ENCODE measurements around the gene IL17REL.
A peak's percentile ranks its signal among the peaks of the same experiment; 100 is the strongest.

IL17REL gene

DNA sequence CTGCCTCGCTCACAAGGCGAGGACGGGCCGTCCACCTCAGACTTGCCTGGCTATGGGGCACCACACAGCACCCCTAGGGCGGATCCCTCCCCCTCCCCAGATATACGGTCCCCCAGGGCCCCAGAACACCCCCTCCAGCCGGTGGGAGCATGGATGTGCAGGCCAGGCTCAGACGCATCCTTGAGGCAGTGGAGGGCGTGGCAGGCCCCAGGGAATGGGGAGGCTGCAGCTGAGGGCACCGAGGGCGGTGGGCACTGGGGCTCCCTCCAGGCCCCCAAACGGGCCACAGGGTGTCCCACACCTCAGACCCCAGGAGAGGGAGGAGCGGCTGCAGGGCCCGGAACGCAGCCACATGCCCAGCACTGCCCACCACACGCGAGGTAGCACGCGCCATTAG, 33.5 kb upstream of the IL17REL start:
- DNase-seq (ENCODE audit: low read depth, low spot score), result no peak

DNA sequence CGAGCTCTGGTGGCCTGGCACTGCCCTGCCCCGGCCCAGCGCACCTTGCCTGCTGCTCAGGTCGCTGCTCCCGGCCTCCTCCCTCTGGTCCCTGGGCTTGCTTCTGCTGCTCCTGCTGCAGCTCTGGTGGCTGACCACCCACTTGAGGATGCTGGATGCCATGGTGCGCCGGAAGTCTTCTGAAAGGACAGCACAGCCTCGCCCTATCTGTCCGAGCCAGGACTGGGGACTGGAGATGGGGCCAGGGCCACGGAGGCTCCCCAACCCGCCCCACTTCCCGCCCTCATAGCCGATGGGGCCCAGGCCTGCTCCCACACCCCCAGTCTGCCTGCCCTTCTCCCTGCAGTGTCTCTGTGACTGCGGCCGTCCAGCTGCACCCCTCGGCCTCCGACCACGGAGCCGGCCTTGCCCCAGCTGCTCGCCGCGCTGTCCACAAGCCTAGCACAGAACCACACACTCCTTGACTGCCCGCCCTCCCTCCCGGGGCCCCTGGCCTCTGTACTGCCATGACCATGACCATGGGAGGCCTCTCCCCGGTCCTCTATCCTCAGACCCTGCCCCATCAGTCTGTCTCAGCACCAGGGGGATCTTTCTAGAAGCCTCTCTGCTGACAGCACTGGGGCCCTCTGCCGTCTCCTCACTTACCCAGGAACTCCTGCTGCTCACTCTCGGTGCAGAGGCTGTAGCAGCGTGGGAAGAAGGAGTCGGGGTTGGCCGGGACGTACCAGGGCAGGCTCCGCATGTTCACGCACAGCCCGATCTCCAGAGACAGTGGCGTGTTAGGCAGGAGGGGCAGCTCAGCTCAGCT, 32.9 kb upstream of the IL17REL start:
- DNase-seq (ENCODE audit: low read depth, low spot score), result no peak

DNA sequence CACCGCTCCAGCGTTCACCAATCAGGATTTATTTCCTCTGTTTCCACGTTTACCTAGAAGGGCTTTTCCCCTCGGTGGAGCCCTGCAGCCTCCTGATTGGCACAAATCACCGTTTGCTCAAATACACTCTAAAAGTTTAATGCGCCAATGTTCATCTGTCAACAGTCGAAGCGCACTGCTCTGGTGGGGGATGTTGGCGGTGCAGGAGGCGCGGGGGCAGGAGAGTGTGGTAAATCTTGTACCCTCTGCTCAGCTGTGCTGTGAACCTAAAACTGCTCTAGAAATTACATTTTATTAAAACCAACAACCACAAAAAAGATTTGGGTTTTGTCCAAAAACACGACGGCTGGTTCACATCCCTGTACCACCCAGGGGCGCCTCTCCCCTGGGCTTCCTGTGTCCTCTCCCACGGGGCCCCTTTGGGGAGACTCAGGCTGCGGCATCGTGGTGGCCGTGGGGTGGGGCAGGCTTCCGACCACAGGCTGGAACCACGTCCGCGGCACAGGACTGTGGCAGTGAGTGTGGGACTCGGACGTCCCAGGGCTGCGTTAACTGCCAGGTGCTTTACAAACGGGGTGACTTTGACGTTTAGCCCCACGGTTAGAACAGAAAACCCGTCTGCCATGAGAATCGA, 32.0 kb upstream of the IL17REL start:
- DNase-seq (ENCODE audit: low read depth, low spot score), result no peak

DNA sequence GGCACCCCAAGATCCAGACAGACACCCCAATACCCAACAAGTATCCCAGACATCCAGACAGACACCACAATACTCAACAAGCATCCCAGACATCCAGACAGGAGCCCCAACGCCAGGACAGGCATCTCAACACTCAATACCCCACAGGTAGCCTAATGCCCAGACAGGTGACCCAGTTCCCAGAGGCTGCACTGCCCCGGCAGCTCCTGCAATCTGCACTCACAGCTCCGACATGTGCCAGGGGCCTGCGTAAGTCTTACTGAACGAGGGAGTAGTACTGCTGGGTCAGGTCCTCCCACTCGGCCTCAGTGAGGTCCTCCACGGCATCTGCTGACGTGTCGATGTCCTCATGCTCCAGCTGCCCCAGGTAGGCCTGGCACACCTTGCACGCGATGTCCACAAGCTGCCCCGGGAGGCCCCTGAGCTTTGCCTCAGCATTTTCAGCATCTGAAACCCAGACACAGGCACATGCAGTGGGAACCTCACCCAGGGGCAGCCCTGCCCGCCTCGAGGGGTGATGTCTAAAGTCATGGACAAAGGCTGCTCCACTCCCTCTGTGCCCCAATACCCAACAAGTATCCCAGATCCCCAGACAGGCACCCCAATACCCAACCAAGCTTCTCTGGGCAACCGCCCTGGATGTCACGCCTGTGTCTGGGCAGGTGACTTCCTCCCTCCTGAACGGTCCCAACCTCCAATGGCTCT, 28.9 kb upstream of the IL17REL start:
- DNase-seq (ENCODE audit: low read depth, low spot score), result no peak

DNA sequence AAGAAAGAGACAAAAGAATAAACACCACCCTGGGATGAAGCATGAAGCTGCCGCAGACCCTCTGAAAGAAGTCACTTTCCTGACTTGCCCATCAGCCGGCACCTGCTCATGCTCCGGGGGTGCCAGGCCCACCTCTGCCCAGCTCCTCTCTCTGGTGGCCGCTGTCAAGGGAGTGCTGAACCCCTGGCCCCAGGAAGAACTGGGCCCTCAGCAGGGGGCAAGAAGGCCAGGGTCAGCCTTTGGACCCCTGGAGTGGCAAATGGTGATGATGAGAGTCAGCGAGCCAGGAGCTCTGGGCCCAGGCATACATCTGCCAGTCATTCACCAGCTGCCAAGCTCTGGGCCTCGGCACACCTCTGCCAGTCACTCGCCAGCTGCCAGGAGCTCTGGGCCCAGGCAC, 28.2 kb upstream of the IL17REL start:
- DNase-seq (ENCODE audit: low read depth, low spot score), result no peak

DNA sequence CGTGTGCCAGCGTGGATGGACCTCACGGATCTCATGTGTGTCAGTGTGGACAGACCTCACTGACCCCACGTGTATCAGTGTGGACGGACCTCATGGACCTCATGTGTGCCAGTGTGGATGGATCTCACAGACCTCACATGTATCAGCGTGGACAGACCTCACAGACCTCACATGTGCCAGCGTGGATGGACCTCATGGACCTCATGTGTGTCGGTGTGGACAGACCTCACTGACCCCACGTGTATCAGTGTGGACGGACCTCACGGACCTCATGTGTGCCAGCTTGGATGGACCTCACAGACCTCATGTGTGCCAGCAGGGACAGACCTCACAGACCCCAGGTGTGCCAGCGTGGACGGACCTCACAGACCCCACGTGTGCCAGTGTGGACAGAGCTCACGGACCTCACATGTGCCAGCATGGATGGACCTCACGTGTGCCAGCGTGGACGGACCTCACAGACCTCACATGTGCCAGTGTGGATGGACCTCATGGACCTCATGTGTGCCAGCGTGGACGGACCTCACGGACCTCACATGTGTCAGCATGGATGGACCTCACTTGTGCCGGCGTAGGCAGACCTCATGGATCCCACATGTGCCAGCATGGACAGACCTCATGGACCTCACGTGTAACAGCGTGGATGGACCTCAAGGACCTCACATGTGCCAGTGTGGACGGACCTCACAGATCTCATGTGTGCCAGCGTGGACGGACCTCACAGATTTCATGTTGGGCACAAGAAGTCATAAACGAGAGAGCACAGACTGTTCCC, 27.3 kb upstream of the IL17REL start:
- DNase-seq (ENCODE audit: low read depth, low spot score), result no peak

DNA sequence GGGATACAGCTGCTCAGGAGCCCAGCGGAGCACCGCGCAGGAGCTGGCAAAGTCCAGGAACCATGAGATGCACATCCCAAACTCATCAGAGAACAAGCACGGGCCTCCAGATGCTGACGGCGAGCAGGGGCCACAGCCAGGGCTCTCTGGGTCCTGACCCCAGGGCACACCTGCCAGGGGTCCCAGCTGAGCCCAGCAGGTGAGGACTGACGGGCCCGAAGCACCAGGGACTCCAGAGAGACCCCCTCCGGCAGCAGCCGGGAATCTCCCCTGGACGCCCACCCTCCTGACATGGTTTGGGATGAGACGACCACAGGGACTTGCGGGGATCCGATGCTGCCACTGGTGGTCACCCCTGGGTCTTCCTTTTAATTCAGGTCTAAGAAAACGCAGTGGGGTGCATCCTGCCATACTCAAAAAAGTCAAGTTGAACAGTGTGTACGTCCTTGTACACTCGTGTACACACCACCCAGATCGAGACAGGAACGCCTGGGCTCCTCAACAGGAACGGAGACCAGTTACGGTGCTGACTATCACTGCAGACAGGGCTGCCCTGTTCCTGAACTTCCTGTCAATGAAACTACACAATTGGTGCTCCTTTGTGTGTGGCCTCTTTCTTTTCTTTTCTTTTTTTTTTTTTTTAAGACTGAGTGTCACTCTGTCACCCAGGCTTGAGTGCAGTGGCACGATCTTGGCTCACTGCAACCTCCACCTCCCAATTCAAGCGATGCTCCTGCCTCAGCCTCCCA, 23.6 kb upstream of the IL17REL start:
- DNase-seq (ENCODE audit: low read depth, low spot score), result no peak

DNA sequence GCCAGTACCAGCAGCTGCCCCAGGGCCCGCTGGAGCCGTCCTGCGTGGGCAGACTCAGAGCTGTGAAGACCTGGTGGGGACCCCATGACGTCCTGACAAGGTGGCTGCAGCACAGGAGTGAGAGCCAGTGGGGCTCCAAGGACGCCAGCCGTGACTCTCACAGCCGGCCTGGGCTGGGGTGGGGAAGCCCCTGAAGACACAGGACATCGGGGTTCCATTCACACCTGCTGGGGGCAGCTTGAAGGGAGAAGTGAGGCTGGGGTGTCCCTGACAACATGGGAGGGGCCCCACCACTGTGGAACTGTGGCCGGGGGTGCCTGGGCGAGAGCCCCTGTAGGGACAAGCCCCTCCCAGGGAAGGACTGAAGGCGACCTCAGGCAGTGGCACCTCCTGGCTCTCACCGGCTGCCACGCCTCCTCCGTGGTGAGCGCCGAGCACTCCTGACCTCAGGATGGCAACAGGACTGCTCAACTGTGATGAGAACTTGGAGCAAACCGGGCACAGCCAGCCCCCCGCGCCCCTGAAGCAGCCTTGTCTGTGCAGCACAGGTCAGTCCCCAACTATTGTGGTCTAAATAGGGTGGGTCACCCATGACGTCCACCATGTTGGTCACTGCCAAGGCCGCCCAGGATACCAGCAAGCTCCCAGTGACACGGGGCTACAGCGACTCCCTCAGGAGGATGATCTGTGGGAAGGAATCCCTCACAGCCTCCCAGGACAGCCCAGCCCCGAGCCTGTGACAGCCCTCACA, 22.7 kb upstream of the IL17REL start:
- no peak for DNase-seq (ENCODE audit: low read depth, low spot score)

DNA sequence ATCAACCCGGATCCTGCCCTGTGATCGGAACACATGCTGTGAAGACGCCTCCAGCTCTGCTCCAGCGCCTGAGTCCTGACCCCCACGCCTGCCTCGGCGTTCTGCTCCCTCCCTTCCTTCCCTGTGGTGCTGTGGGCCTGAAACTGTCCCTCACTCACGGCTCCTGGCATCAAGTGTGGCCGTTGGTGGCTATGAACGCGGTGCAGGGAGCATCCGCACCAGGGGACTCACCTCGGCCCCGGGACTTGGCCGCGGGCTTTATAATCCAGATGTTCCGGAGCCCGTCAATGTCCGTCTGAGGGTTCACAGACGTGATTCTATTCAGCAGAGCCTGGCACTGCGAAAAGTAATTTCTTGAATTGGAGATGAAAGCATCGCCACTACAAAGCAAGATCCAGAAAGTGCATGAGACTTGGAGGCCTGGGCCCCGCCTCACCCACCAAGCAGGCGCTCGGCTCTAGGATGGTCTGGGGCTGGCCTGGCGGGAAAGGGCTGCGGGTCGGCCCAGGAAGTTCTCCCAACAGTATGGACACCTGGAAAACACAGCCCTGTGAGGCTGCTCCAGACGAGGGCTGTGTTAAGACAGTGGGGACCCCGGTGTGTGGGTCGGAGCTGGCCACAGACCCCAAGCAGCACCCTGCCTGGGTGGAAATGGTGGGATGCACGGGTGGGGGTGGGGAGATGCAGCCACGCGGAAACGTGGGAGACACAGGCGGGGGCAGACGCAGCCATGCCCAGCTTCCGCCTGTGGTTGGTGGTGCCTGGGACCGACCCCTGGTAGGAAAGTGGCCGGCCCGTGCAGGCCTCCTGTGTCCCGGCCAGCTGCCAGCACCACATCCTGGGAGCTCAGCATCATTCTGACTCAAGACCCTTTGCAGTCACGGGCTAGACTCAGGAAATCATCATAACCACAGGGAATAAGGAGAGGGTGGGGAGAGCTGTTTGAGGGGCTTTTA, 21.8 kb upstream of the IL17REL start:
- DNase-seq (ENCODE audit: low read depth, low spot score), result no peak

DNA sequence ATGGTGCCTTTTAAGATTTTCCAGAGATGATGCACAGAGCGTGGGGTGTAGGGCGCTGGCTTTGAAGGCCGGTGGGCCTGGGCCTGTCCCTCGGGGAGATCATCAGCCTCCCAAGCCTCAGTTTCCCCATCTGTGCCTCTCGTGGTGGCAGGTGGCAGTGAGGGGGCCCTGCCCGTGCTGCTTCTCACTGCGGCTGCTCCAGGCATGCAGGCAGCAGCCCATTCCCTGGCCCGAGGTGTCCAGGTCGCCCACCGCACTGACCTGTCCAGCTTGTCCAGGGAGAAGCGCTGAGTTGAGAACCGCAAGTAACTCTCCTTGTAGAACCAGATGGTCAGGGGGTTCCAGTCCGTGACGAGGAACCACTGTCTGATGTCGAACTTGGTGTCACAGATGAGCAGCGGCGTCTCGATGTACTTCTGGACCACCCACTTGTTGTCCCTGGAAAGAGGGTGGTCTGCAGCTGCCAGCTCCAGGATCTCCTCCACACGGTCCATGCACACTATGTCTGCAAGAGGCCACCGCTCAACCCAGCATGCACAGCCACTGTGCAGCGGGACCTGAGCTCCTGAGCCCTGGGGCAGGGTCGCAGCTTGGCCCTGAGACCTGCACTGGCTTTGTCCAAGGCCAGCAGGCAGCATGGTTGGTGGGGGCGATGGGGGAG, 20.5 kb upstream of the IL17REL start:
- no peak for DNase-seq (ENCODE audit: low read depth, low spot score)

DNA sequence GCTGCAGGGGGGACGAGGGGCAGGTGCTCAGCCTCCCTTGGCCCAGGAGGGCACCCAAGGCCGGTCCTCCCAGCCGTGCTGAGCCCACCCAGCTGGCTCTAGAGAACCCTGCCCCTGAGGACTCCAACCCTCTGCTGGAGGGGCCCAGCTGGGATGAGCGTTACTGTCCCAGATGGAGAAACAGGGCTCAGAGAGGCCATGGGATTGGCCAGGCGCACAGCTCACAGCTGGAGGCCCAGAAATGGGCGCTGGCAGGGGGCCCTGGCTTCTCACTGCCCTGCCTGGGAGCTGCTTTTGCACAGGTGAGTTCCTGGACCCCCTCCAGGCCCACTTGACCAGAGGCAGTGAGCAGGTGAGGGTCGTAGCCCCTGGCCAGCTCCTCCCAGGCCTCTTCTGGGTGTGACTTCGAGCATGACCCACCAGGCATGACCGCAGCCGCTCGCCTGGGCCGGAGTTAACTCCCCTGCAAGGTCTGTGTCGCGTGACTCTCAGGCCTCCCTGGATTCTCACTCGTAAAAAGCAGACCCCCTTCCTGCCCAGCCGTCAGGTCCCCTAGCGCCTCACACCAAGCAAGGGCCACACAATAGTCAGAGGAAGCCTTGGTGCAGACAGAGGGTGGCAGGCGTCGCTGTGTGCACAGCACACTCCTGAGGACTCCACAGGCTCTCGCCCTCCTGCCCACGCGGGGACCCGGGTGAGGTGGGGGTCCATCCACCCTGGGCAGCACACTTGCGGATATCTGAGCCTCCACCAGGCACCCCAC, 19.7 kb upstream of the IL17REL start:
- no peak for DNase-seq (ENCODE audit: low read depth, low spot score)

DNA sequence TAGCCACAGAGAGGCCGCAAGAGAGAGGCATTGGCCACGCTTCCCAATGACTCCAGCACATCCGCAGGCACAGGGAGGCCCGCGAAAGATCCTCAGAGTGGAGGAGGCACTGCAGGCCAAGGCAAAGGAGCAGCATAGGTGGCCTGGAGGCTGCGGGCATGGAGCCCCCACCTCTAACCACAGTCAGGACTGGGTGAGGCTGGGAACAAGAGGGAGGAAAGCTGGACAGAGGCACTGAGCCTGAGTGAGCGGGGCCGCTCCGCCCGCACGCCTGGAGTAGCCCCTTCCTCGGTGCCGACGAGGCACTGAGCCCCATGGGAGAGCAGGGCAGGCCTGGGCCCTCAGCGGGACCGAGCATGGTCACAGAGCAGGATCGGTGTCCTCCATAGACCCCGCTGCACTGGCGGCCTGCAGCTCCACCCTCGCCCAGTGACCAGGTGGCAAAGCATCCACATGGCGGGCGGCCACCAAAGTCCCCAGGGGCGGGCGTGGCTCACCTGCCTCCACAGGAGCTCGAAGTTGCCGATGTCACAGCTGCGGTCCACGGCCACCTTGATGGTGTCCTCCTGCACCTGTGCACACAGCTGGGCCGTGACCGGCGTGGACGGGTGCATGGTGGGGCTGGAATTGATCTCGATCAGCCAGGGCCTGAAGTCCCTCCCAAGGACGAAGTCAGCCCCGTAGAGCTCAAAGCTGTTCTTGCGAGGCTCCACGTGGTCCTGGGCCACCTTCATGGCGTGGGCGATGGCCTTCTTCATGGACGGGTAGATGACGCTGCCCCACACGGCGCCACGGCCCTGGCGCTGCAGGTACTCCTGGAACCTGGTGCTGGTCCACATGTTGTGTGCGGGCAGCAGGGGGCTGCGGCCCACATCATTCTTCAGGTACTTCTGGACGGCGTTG, 18.9 kb upstream of the IL17REL start:
- no peak for DNase-seq (ENCODE audit: low read depth, low spot score)

DNA sequence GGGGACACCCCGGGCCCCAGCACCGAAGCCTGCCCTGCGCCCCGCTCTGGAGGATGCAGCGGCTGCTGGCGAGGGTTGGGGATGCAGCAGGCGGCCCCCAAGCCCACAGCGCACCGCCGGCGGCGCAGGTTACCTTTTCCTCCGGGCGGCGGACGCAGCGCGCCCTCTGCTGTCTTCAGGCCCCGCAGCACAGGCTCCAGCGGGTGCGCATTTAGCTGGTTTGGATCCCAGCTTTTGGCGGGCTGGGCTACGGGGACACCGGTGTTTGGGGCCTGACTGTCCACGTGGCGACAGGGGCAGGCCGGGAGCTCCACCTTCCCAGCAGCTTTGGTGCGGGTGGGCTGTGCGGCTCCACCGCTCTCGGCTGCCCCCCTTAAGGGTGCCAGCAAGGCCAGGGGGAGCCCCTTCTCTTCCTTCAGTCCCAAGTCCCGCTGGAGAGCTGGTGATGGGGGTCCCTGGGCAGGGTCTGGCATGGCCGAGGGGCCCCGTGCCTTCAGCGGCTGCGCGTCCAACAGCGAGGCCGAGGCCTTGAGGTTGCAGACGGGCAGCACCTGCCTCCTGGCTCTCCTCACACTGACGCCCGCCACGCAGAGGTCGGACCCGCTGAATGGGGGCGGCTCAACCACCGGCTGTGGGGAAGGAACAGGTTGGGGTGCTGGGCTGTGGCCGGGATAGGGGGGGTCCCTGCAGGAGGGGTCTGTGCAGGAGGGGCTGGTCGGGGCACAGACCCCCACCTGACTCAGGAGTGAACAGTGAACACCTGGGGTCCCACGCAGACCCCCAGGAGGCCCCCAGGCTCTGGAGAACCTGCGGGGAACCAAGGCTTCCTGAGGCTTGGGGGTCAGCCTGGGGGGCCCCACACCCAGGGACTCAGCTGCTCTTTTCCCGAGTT, 18.0 kb upstream of the IL17REL start:
- peak; percentile 72 for DNase-seq (ENCODE audit: low read depth, low spot score)

DNA sequence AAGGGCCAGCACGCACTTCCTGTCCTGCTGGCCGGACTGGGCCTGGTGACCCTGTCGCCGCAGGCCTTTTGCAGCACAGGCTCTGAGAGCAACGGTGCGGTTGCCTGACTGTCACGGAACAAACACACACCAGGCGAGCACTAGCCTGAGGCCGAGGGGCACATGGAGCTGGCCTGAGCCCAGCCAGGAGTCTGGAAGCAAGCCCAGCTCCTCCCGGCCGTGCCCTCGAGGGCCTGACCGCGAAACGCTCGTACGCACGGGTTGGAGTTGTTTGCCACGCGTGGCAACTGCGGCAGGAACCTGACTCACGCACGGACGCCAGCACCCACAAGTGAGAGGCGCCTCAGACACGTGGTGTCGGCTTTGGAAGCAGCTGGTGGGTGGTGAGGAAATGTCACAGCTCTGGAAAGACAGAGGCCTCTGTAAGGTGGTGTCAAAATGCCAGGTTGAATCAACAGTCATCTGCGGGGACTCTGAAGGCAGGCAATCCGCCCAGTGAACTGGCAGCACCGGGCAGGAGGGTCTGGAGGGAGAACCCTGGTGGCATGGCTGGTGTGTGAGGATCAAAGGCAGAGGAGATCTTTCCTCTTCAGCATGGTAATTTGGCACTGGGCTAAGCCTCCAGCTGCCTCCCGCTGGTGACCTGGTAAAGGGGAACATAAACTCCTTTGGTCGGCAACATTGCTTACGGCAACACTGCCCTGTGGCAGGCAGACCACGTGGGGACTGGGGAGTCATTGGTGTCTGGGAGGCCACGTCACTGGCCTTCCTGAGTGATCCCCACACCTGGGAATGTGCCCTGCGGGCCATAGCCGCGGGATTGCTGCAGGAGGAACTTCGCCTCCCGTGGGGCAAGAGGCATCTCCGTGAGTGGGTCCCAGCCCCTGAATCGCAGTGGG, 15.3 kb upstream of the IL17REL start:
- no peak for DNase-seq (ENCODE audit: low read depth, low spot score)

DNA sequence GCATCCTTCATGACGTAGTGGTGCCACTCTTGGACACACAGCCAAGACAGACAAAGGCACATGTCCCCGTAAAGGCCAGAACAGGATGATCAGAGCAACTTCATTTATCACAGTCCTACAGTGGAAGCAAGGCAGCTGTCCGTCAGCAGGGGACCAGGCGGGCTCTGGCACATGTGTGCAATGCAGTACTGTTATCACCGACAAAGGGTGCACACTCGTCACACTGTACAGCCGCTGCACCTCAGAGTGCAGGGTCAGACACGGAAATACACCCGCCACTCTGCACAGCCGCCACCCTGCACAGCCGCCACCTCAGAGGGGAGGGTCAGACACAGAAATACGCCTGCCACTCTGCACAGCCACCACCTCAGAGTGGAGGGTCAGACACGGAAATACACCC, 13.4 kb upstream of the IL17REL start:
- DNase-seq (ENCODE audit: low read depth, low spot score), result no peak
